ENCODE results near the gene IQCM.
"Not testable (repeated sequence)": the region's sequence is repeated elsewhere in the genome, so short reads cannot be mapped to it uniquely, and the experiment has no call there.

IQCM gene

DNA sequence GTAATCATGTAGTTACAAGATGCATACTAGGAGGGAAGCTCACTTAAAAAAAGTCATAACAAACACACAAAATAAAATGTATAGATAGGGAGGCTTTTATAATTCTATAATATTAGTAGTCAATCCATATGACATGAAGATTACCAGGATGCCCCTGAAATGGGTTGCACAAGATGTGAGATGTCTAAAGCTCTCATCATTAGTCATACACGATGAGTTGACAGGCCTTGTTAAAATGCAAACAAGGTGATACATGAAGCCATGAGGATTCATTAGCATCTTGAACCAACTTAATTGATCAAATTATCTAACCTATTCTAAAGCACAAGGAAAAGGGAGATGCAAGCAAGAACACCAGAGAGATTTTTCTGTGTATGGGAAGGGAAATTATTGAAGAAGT, 470.2 kb downstream of the IQCM start:
- Histone ChIP-seq H3K9ac (ENCODE audit: low read depth, low read length, poor library complexity, severe bottlenecking) (no peak overlapping the region), H3K4me3 (ENCODE audit: low read length, poor library complexity, severe bottlenecking) (no peak overlapping the region), H3K4me2 (ENCODE audit: low read depth, low read length, poor library complexity, severe bottlenecking) (no peak overlapping the region), H2AFZ (ENCODE audit: low read length) (no peak overlapping the region), H3K36me3 (ENCODE audit: insufficient read depth, low read length) (no peaks in the 10 kb centered on the region), H4K20me1 (ENCODE audit: insufficient read depth, low read length, poor library complexity, severe bottlenecking) (no peaks in the 10 kb centered on the region), H3F3A (ENCODE audit: low read depth) (no peaks in the 10 kb centered on the region), H3K27me3 (ENCODE audit: insufficient read depth, low read length, poor library complexity, severe bottlenecking) (no peaks in the 10 kb centered on the region), H3K79me2 (ENCODE audit: insufficient read depth, low read length) (no peaks in the 10 kb centered on the region), H3K9me3 (ENCODE audit: insufficient read depth, low read depth, low read length) (no peaks in the 10 kb centered on the region), H3K4me1 (ENCODE audit: insufficient read depth, low read length, poor library complexity, severe bottlenecking) (no peaks in the 10 kb centered on the region), H3K9me2 (replicated peaks; ENCODE audit: low read depth, low read length) (no peaks in the 10 kb centered on the region)
- TF ChIP-seq EZH2phosphoT487 (IDR thresholded peaks at IDR 0.05; ENCODE audit: borderline replicate concordance), result no peak
- TF ChIP-seq, protein P1, sequence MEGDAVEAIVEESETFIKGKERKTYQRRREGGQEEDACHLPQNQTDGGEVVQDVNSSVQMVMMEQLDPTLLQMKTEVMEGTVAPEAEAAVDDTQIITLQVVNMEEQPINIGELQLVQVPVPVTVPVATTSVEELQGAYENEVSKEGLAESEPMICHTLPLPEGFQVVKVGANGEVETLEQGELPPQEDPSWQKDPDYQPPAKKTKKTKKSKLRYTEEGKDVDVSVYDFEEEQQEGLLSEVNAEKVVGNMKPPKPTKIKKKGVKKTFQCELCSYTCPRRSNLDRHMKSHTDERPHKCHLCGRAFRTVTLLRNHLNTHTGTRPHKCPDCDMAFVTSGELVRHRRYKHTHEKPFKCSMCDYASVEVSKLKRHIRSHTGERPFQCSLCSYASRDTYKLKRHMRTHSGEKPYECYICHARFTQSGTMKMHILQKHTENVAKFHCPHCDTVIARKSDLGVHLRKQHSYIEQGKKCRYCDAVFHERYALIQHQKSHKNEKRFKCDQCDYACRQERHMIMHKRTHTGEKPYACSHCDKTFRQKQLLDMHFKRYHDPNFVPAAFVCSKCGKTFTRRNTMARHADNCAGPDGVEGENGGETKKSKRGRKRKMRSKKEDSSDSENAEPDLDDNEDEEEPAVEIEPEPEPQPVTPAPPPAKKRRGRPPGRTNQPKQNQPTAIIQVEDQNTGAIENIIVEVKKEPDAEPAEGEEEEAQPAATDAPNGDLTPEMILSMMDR (conservative IDR thresholded peaks at IDR 0.05; ENCODE audit: low read length), result no peak

DNA sequence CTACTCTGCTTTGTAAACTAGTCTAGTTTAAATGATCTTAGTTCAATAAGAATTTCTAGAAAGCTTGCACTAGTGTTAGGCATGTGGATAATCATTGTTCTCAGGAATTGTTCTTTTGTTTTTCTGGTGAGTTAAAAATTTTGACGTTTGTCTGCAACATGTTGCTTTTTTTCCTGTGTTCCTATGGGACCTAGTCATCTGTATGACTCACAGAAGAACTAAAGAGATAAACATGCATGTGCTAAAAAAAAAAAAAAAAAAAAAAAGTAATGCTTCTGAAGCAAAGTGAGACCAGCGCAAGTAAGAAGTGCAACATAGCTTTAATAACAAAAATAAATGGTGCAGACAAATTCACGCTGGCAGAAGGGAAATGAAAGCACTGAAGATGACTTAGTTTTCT, 471.2 kb downstream of the IQCM start:
- Histone ChIP-seq H3K27me3 (ENCODE audit: insufficient read depth, low read length, poor library complexity, severe bottlenecking) (no peaks in the 10 kb centered on the region), H3K4me3 (ENCODE audit: low read length, poor library complexity, severe bottlenecking) (no peak overlapping the region), H3K9me2 (replicated peaks; ENCODE audit: low read depth, low read length) (no peaks in the 10 kb centered on the region), H3F3A (ENCODE audit: low read depth) (no peaks in the 10 kb centered on the region), H3K79me2 (ENCODE audit: insufficient read depth, low read length) (no peaks in the 10 kb centered on the region), H3K9ac (ENCODE audit: low read depth, low read length, poor library complexity, severe bottlenecking) (no peak overlapping the region), H3K9me3 (ENCODE audit: insufficient read depth, low read depth, low read length) (no peaks in the 10 kb centered on the region), H3K36me3 (ENCODE audit: insufficient read depth, low read length) (no peaks in the 10 kb centered on the region), H3K4me2 (ENCODE audit: low read depth, low read length, poor library complexity, severe bottlenecking) (no peak overlapping the region), H3K4me1 (ENCODE audit: insufficient read depth, low read length, poor library complexity, severe bottlenecking) (no peaks in the 10 kb centered on the region), H2AFZ (ENCODE audit: low read length) (no peak overlapping the region), H4K20me1 (ENCODE audit: insufficient read depth, low read length, poor library complexity, severe bottlenecking) (no peaks in the 10 kb centered on the region)
- TF ChIP-seq, protein P1 (conservative IDR thresholded peaks at IDR 0.05; ENCODE audit: low read length), result no peak
- no peak for TF ChIP-seq EZH2phosphoT487 (IDR thresholded peaks at IDR 0.05; ENCODE audit: borderline replicate concordance)

DNA sequence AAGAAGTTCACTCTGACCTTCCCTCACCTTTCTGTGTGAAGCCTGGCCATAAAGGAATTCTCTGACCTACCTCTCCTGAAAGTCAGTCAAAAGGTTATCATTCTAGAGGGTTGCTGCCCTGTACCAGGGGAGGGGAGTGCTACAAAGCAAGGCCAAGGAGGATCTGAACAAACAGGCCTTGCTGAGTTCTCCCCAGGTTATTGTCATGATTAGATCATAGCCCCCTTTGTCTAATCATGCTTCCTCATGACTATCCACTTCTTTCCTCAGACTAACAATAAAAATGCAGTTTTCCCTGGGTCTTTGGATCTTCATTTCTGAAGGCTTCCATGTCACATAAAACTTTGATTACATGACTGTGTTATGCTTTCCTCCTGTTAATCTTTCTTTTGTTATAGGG, 472.0 kb downstream of the IQCM start:
- Histone ChIP-seq H4K20me1 (ENCODE audit: insufficient read depth, low read length, poor library complexity, severe bottlenecking) (no peaks in the 10 kb centered on the region), H3K27me3 (ENCODE audit: insufficient read depth, low read length, poor library complexity, severe bottlenecking) (no peaks in the 10 kb centered on the region), H3K4me3 (ENCODE audit: low read length, poor library complexity, severe bottlenecking) (no peak overlapping the region), H3K9me3 (ENCODE audit: insufficient read depth, low read depth, low read length) (no peaks in the 10 kb centered on the region), H3K4me1 (ENCODE audit: insufficient read depth, low read length, poor library complexity, severe bottlenecking) (no peaks in the 10 kb centered on the region), H3K36me3 (ENCODE audit: insufficient read depth, low read length) (no peaks in the 10 kb centered on the region), H3F3A (ENCODE audit: low read depth) (no peaks in the 10 kb centered on the region), H3K9me2 (replicated peaks; ENCODE audit: low read depth, low read length) (no peaks in the 10 kb centered on the region), H3K9ac (ENCODE audit: low read depth, low read length, poor library complexity, severe bottlenecking) (no peak overlapping the region), H2AFZ (ENCODE audit: low read length) (no peak overlapping the region), H3K4me2 (ENCODE audit: low read depth, low read length, poor library complexity, severe bottlenecking) (no peak overlapping the region), H3K79me2 (ENCODE audit: insufficient read depth, low read length) (no peaks in the 10 kb centered on the region)
- TF ChIP-seq EZH2phosphoT487 (IDR thresholded peaks at IDR 0.05; ENCODE audit: borderline replicate concordance), result no peak
- TF ChIP-seq, protein P1 (conservative IDR thresholded peaks at IDR 0.05; ENCODE audit: low read length), result no peak

DNA sequence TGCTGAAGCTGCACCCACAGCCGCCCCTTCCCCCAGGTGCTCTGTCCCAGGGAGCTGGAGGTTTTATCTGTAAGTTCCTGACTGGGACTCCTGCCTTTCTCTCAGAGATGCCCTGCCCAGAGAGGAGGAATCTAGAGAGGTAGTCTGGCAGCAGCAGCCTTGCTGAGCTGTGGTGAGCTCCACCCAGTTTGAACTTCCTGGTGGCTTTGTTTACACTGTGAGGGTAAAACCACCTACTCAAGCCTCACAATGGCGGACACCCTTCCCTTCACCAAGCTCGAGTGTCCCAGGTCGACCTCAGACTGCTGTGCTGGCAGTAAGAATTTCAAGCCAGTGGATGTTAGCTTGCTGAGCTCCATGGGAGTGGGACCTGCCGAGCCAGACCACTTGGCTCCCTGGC, 474.5 kb downstream of the IQCM start:
- H4K20me1 ChIP-seq (ENCODE audit: insufficient read depth, low read length, poor library complexity, severe bottlenecking); H2AFZ ChIP-seq (ENCODE audit: low read length); H3F3A ChIP-seq (ENCODE audit: low read depth); H3K27me3 ChIP-seq (ENCODE audit: insufficient read depth, low read length, poor library complexity, severe bottlenecking); H3K4me3 ChIP-seq (ENCODE audit: low read length, poor library complexity, severe bottlenecking); H3K9ac ChIP-seq (ENCODE audit: low read depth, low read length, poor library complexity, severe bottlenecking); H3K4me1 ChIP-seq (ENCODE audit: insufficient read depth, low read length, poor library complexity, severe bottlenecking); H3K9me3 ChIP-seq (ENCODE audit: insufficient read depth, low read depth, low read length); H3K9me2 ChIP-seq (replicated peaks; ENCODE audit: low read depth, low read length); H3K79me2 ChIP-seq (ENCODE audit: insufficient read depth, low read length); H3K36me3 ChIP-seq (ENCODE audit: insufficient read depth, low read length); H3K4me2 ChIP-seq (ENCODE audit: low read depth, low read length, poor library complexity, severe bottlenecking): not testable (repeated sequence)

All from Loucy (cell line).